T1000 (cell line): Measurements from ENCODE around the gene OR10R2.

Experiments used
- DNase-seq: peaks from one replicate; lab custom pipeline; 2025; ENCODE audit warnings: mixed read lengths; lab: John Stamatoyannopoulos, UW

The OR10R2 gene

GRCh38 chr1:158527190-158527815 is 55.3 kb downstream of the OR10R2 start:
- DNase-seq: no peak
